Right ventricle myocardium superior (tissue), 1 donor: ENCODE results near the gene PALS2. TPM values are rescaled to one million over a fixed set of nuclear protein-coding genes. Genes with fewer than 3 reads are reported as not detected.

Experiments used
- total RNA-seq: library from RNA; stranded (reverse); fragmentation: NEBNext Ultra II Directional; extraction: Animal tissue kit (Norgen Biotek cat#: 25700); gene quantifications from one replicate; pipeline ENCODE4 v1.2.1, GENCODE V29; 2021
- donor health status: DM: no; HTN: yes; CAD: no; lungs with severe emphysema.

Gene PALS2
- total RNA-seq, 1 donor from 2014 or later = 9.1 TPM

Other genes starting within 250 kb of the PALS2 start
- gene GSDME, start 184.0 kb downstream of the PALS2 start, total RNA-seq = 3.5 TPM